ENCODE results near the gene CA5B.
"Not testable (repeated sequence)": the region's sequence is repeated elsewhere in the genome, so short reads cannot be mapped to it uniquely, and the experiment has no call there.

Gene CA5B

GRCh38 chrX:15748841-15749240, 10.8 kb downstream of the CA5B start:
- DNase-seq (ENCODE audit: low read depth), result no peak

- DNase-seq (ENCODE audit: low read depth), result peak; percentile 22
These were observed 11.9 kb downstream of the CA5B start for GRCh38 chrX:15749642-15750610.

GRCh38 chrX:15750611-15751154, 12.6 kb downstream of the CA5B start:
- DNase-seq (ENCODE audit: low read depth), result no peak

- DNase-seq (ENCODE audit: low read depth), result peak; percentile 30
These were observed 13.2 kb downstream of the CA5B start for GRCh38 chrX:15751155-15751819.

GRCh38 chrX:15755091-15755490, 17.0 kb downstream of the CA5B start:
- no peak for DNase-seq (ENCODE audit: low read depth)

GRCh38 chrX:15758140-15758539, 20.1 kb downstream of the CA5B start:
- DNase-seq (ENCODE audit: low read depth), result peak; percentile 12

GRCh38 chrX:15759886-15760285, 21.8 kb downstream of the CA5B start:
- DNase-seq (ENCODE audit: low read depth), result not testable (repeated sequence)

- DNase-seq (ENCODE audit: low read depth), result no peak
These were observed 23.6 kb downstream of the CA5B start for GRCh38 chrX:15761564-15762191.

GRCh38 chrX:15769300-15769954, 31.4 kb downstream of the CA5B start:
- no peak for DNase-seq (ENCODE audit: low read depth)

GRCh38 chrX:15781961-15782699, 44.1 kb downstream of the CA5B start:
- no peak for DNase-seq (ENCODE audit: low read depth)

GRCh38 chrX:15785176-15785750, 47.2 kb downstream of the CA5B start:
- no peak for DNase-seq (ENCODE audit: low read depth)

GRCh38 chrX:15786915-15787314, 48.8 kb downstream of the CA5B start:
- DNase-seq (ENCODE audit: low read depth), result no peak

- DNase-seq (ENCODE audit: low read depth), result peak; percentile 90
These were observed 52.1 kb downstream of the CA5B start, which contains the start of gene ZRSR2 for GRCh38 chrX:15789979-15790768. TSS of gene ZRSR2 (plus strand) at chrX:15790484. CDS start at chrX:15790496, 12 bp downstream.

GRCh38 chrX:15790769-15791290, 52.8 kb downstream of the CA5B start:
- DNase-seq (ENCODE audit: low read depth), result no peak

- no peak for DNase-seq (ENCODE audit: low read depth)
These were observed 59.6 kb downstream of the CA5B start for GRCh38 chrX:15797707-15798106.

- DNase-seq (ENCODE audit: low read depth), result no peak
These were observed 66.5 kb downstream of the CA5B start for GRCh38 chrX:15804563-15804962.

GRCh38 chrX:15808254-15808653, 70.2 kb downstream of the CA5B start:
- DNase-seq (ENCODE audit: low read depth), result no peak

- DNase-seq (ENCODE audit: low read depth), result no peak
These were observed 74.3 kb downstream of the CA5B start for GRCh38 chrX:15812192-15812938.

GRCh38 chrX:15813416-15813815, 75.3 kb downstream of the CA5B start:
- DNase-seq (ENCODE audit: low read depth), result no peak

Measured in T-helper 22 cell (primary cell).